ENCODE results near the gene RBM38. TPM values are rescaled to one million over a fixed set of nuclear protein-coding genes. Genes with fewer than 3 reads are reported as not detected.

Gene RBM38
- total and polyA plus RNA-seq, 10 of the 15 experiments (the other 5 are each of a cell fraction or from before 2014, with no cell fraction given): 0.32 to 118 (median 25.2) TPM

DNA sequence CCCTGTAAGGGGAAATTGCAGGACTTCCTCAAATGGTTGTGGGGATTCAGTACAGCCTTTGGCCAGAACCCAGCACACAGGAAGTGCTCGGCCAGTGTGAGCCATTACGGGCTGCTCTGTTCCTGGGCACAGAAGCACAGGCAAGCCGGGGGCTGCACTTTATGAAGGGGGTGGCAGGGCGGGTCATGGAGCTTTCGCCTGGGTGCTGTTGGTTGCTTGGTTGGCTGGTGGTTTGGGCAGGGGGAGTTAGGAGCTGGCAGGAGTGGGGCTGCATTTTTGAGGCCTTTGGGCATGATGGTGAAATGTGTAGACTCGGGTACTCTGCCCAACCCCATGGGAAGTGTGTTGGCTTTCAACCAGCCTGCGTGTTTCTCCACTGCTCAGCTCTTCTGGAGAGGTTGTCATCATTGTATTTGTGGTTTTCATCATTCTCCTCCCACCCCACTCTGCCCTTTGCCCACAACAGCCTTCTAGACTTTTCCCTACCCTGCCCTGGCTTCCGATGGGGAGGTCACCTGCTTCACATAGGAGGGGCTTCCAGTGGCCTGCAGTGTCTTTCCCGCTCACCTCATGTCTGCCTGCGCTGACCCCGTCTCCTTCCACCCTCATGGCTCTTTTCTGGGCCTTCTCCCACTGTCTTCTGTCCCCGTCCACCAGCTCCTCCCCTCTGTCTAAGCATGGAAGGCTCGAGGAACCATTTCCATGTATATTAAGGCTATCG is 16.1 kb upstream of the RBM38 start:
- SMC1A ChIA-PET (ENCODE audit: uncharacterized antibody, unreplicated experiment): no interaction called here
- no peak for FAIRE-seq
- in situ Hi-C loops (cut with MboI): loop anchor here (25.0 kb wide), 1 partner anchor 1287 kb away; the partner anchor contains the start of gene STX16

More for the DNA sequence above, 16.1 kb upstream of the RBM38 start:
- no peak overlapping the region for H3K27ac ChIP-seq (ENCODE audit: control insufficient read depth, insufficient read depth)
- ChIA-PET RAD21 (ENCODE audit: unreplicated experiment) (no interaction called here), CTCF (interaction anchor here (2.5 kb wide), 1 partner anchor 123 kb away, joined by 11 read pairs; no protein-coding TSS in a partner anchor), POLR2A (interaction anchor here (0.6 kb wide), 1 partner anchor 9 kb away, joined by 3 read pairs; no protein-coding TSS in a partner anchor)
- TF ChIP-seq, protein P1, sequence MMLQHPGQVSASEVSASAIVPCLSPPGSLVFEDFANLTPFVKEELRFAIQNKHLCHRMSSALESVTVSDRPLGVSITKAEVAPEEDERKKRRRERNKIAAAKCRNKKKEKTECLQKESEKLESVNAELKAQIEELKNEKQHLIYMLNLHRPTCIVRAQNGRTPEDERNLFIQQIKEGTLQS (IDR thresholded peaks at IDR 0.05; ENCODE audit: borderline replicate concordance, extremely low read depth, low read depth, low read length): no peak
- TF ChIP-seq, protein P2, sequence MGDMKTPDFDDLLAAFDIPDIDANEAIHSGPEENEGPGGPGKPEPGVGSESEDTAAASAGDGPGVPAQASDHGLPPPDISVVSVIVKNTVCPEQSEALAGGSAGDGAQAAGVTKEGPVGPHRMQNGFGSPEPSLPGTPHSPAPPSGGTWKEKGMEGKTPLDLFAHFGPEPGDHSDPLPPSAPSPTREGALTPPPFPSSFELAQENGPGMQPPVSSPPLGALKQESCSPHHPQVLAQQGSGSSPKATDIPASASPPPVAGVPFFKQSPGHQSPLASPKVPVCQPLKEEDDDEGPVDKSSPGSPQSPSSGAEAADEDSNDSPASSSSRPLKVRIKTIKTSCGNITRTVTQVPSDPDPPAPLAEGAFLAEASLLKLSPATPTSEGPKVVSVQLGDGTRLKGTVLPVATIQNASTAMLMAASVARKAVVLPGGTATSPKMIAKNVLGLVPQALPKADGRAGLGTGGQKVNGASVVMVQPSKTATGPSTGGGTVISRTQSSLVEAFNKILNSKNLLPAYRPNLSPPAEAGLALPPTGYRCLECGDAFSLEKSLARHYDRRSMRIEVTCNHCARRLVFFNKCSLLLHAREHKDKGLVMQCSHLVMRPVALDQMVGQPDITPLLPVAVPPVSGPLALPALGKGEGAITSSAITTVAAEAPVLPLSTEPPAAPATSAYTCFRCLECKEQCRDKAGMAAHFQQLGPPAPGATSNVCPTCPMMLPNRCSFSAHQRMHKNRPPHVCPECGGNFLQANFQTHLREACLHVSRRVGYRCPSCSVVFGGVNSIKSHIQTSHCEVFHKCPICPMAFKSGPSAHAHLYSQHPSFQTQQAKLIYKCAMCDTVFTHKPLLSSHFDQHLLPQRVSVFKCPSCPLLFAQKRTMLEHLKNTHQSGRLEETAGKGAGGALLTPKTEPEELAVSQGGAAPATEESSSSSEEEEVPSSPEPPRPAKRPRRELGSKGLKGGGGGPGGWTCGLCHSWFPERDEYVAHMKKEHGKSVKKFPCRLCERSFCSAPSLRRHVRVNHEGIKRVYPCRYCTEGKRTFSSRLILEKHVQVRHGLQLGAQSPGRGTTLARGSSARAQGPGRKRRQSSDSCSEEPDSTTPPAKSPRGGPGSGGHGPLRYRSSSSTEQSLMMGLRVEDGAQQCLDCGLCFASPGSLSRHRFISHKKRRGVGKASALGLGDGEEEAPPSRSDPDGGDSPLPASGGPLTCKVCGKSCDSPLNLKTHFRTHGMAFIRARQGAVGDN (IDR thresholded peaks at IDR 0.05): no peak
- TF ChIP-seq PML (IDR thresholded peaks at IDR 0.05; ENCODE audit: low read length) (no peak), KDM1A (IDR thresholded peaks at IDR 0.05; ENCODE audit: borderline replicate concordance) (no peak), TAF1 (IDR thresholded peaks at IDR 0.05; ENCODE audit: borderline replicate concordance, low read depth, low read length) (no peak), MTA2 (IDR thresholded peaks at IDR 0.05; ENCODE audit: low read depth) (no peak), CREM (IDR thresholded peaks at IDR 0.05; ENCODE audit: low read depth) (no peak), ZZZ3 (IDR thresholded peaks at IDR 0.05; ENCODE audit: control insufficient read depth, insufficient read length, low read depth) (no peak), RBBP5 (conservative IDR thresholded peaks at IDR 0.05) (no peak), SPI1 (IDR thresholded peaks at IDR 0.05; ENCODE audit: borderline replicate concordance, insufficient read depth, low read depth, low read length) (no peak)
- TF ChIP-seq, protein P3, sequence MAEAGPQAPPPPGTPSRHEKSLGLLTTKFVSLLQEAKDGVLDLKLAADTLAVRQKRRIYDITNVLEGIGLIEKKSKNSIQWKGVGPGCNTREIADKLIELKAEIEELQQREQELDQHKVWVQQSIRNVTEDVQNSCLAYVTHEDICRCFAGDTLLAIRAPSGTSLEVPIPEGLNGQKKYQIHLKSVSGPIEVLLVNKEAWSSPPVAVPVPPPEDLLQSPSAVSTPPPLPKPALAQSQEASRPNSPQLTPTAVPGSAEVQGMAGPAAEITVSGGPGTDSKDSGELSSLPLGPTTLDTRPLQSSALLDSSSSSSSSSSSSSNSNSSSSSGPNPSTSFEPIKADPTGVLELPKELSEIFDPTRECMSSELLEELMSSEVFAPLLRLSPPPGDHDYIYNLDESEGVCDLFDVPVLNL (IDR thresholded peaks at IDR 0.05; ENCODE audit: low read depth, low read length): no peak
- TF ChIP-seq, protein P4, sequence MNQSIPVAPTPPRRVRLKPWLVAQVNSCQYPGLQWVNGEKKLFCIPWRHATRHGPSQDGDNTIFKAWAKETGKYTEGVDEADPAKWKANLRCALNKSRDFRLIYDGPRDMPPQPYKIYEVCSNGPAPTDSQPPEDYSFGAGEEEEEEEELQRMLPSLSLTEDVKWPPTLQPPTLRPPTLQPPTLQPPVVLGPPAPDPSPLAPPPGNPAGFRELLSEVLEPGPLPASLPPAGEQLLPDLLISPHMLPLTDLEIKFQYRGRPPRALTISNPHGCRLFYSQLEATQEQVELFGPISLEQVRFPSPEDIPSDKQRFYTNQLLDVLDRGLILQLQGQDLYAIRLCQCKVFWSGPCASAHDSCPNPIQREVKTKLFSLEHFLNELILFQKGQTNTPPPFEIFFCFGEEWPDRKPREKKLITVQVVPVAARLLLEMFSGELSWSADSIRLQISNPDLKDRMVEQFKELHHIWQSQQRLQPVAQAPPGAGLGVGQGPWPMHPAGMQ (IDR thresholded peaks at IDR 0.05; ENCODE audit: borderline replicate concordance): no peak
- H3K9ac ChIP-seq (ENCODE audit: control insufficient read depth, insufficient read depth, low read length): no peak overlapping the region
- H3K36me3 ChIP-seq (ENCODE audit: control insufficient read depth in 2 of 2, insufficient read depth in 2 of 2, low read length in 1 of 2): peaks cover 43 to 54% of the 10 kb centered on the region in 2 experiments
- no peak overlapping the region for H3K4me2 ChIP-seq (ENCODE audit: control insufficient read depth, insufficient read depth)
- H4K20me1 ChIP-seq (ENCODE audit: control insufficient read depth, insufficient read depth): no peaks in the 10 kb centered on the region
- intact Hi-C loops (cut with micrococcal nuclease; ENCODE audit: unreplicated experiment): no loop called here
- H3K9me3 ChIP-seq (replicated peaks; ENCODE audit: control insufficient read depth, insufficient read depth, low read length): no peaks in the 10 kb centered on the region
- ATAC-seq (no peak), DNase-seq (ENCODE audit: low read depth, low spot score) (no peak)
- no peaks in the 10 kb centered on the region for H3K27me3 ChIP-seq (replicated peaks in 1 of 2; ENCODE audit: control insufficient read depth in 2 of 2, insufficient read depth in 2 of 2, low read length in 1 of 2)
- WGBS (ENCODE audit: insufficient coverage, insufficient replicate concordance, low lambda C conversion rate, missing lambda C conversion rate): 76% methylated on average over 14 of the region's 14 CpGs
- H3K79me2 ChIP-seq (ENCODE audit: control insufficient read depth, insufficient read depth, low read length): no peaks in the 10 kb centered on the region
- no peak overlapping the region for H3K4me3 ChIP-seq
- no peak overlapping the region for H2AFZ ChIP-seq (ENCODE audit: control insufficient read depth, low read depth, low read length)
- BruUV-seq (replicated peaks): no TSS peak
- H3K4me1 ChIP-seq (ENCODE audit: control insufficient read depth, insufficient read depth, low read length): 0 out of 2 replicates have a peak, but pooled peaks cover 5% of the 10 kb centered on the region

Measured in GM12878 (cell line).